Stomach (tissue), 19 donors: ENCODE results near the gene KLK5. TPM values are rescaled to one million over a fixed set of nuclear protein-coding genes. Genes with fewer than 3 reads are reported as not detected.

Source experiments
- DNase-seq, 2 donors: peaks; one replicate each; pipeline versions ENCODE4 v3.0.0 to v3.0.0-alpha.2; 2013 to 2019
- H3K27ac ChIP-seq, 5 donors: fragments of 200-600 bp in 4 of 5; sonication (generic) in 4 of 5; one replicate each; pipeline ENCODE4 v1.5.1; 2013 to 2019; ENCODE audit warnings: mild to moderate bottlenecking in 1 of 5, moderate library complexity in 1 of 5
- H3K27me3 ChIP-seq, 3 donors: fragments of 200-600 bp; sonication (generic); one replicate each; pipeline ENCODE4 v1.5.1; 2017 to 2019; ENCODE audit warnings: mixed run types in 1 of 3
- H3K36me3 ChIP-seq, 4 donors: fragments of 200-600 bp; sonication (generic); 1 replicate in 3 of 4; 2 replicates in 1 of 4; pipeline ENCODE4 v1.5.1; 2016 to 2019
- H3K4me1 ChIP-seq, 4 donors: fragments of 200-600 bp; sonication (generic); one replicate each; pipeline ENCODE4 v1.5.1; 2016 to 2019
- H3K4me3 ChIP-seq, 4 donors: fragments of 200-600 bp; sonication (generic) in 3 of 4; one replicate each; pipeline ENCODE4 v1.5.1; 2016 to 2019; ENCODE audit warnings: mild to moderate bottlenecking in 1 of 4
- H3K9me3 ChIP-seq, 4 donors: fragments of 200-600 bp; sonication (generic); one replicate each; pipeline ENCODE4 v1.5.1; 2016 to 2019
- EP300 ChIP-seq: sonication (generic); formaldehyde crosslinking; IDR thresholded peaks from one replicate; pipeline ENCODE4 v1.6.1; 2017; ENCODE audit warnings: antibody characterized with exemption
- POLR2A ChIP-seq, 4 donors: fragments of 450-650 bp; IDR thresholded peaks; one replicate each; pipeline ENCODE4 v1.6.1; 2016; ENCODE audit warnings: antibody characterized with exemption in 4 of 4, control low read depth in 2 of 4, mild to moderate bottlenecking in 1 of 4, moderate library complexity in 1 of 4
- POLR2AphosphoS5 ChIP-seq, 3 donors: sonication (generic); formaldehyde crosslinking; IDR thresholded peaks; one replicate each; pipeline ENCODE4 v1.6.1; 2016; ENCODE audit warnings: antibody characterized with exemption in 3 of 3
- WGBS, 5 donors: extraction: QIAGEN DNeasy Blood & Tissue Kit in 3 of 5; methylation state at CpG; one replicate each; pipeline versions ENCODE4 v1.1.5 to v1.1.7; 2013 to 2018; 5-methylcytosine and 5-hydroxymethylcytosine counted together
- intact Hi-C: fragments of 100-400 bp; cut with DNase I; formaldehyde crosslinking; loops from one replicate; pipeline ENCODE4 v1.15.1; 2023; ENCODE audit warnings: low total_unique reads
- long read RNA-seq, 10 donors: transcript quantifications; one replicate each; lab custom pipeline, GENCODE V29; 2026
- polyA plus RNA-seq, 3 donors: library from polyadenylated mRNA; stranded (reverse); fragments of 200-250 nt; gene quantifications; one replicate each; pipeline ENCODE4 v1.2.3, GENCODE V29; 2013
- total RNA-seq, 5 donors: library from RNA; depleted of rRNA; stranded (reverse); fragments of >200 nt; gene quantifications; one replicate each; pipeline versions ENCODE4 v1.1.0 to v1.2.3, GENCODE V29; 2014 to 2016
- TF ChIP-seq, protein P1 (sequence below), 7 experiments: fragments of 450-650 bp in 4 of 7; fragments of 200-600 bp in 3 of 7; sonication (generic) in 3 of 7; IDR thresholded peaks; one replicate each; pipeline ENCODE4 v1.5.1; 2016 to 2019; ENCODE audit warnings: antibody characterized with exemption in 7 of 7, control low read depth in 2 of 7, mild to moderate bottlenecking in 1 of 7
- donor health status: healthy with polysubstance abuse.
- donor health status: Bipolar disorder and iron deficiency.
- donor health status: healthy.

Gene KLK5, protein sequence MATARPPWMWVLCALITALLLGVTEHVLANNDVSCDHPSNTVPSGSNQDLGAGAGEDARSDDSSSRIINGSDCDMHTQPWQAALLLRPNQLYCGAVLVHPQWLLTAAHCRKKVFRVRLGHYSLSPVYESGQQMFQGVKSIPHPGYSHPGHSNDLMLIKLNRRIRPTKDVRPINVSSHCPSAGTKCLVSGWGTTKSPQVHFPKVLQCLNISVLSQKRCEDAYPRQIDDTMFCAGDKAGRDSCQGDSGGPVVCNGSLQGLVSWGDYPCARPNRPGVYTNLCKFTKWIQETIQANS
- total RNA-seq (not detected), polyA plus RNA-seq (10 to 100 TPM in 1 of 3 donors, not detected in 2; 10.4 TPM)
- long read RNA-seq, donor 1, partial matches to known transcripts: 0 of 1 reads
- long read RNA-seq, donor 1, other reads (novel, unspliced or antisense): 0 of 1 reads
- long read RNA-seq, donor 2: 0 reads
- long read RNA-seq, donor 3: 0 reads
- long read RNA-seq, donor 4: 0 reads
- long read RNA-seq, donor 5: 0 reads
- long read RNA-seq, donor 6: 0 reads
- long read RNA-seq, donor 7: 0 reads
- long read RNA-seq, donor 8: 0 reads
- long read RNA-seq, donor 9: 0 reads
- long read RNA-seq, donor 10: 0 reads

GRCh38 chr19:50952910-50953309, at the start of gene KLK5:
Gene KLK5, minus strand, starts transcription at chr19:50953038. Its CDS starts 381 bp downstream, at chr19:50952657.
- WGBS, 5 donors: 13 to 19% (median 15%) methylated on average over 6 to 7 of the region's 7 CpGs
- TF ChIP-seq, protein P1, sequence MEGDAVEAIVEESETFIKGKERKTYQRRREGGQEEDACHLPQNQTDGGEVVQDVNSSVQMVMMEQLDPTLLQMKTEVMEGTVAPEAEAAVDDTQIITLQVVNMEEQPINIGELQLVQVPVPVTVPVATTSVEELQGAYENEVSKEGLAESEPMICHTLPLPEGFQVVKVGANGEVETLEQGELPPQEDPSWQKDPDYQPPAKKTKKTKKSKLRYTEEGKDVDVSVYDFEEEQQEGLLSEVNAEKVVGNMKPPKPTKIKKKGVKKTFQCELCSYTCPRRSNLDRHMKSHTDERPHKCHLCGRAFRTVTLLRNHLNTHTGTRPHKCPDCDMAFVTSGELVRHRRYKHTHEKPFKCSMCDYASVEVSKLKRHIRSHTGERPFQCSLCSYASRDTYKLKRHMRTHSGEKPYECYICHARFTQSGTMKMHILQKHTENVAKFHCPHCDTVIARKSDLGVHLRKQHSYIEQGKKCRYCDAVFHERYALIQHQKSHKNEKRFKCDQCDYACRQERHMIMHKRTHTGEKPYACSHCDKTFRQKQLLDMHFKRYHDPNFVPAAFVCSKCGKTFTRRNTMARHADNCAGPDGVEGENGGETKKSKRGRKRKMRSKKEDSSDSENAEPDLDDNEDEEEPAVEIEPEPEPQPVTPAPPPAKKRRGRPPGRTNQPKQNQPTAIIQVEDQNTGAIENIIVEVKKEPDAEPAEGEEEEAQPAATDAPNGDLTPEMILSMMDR (IDR thresholded peaks at IDR 0.05): no peak
- no peak for TF ChIP-seq EP300
- no peak for TF ChIP-seq POLR2A (IDR thresholded peaks at IDR 0.05)
- TF ChIP-seq POLR2AphosphoS5 (IDR thresholded peaks at IDR 0.05): no peak
- Histone ChIP-seq H3K4me1 (no peaks in the 10 kb centered on the region), H3K27ac (no peak within 1 kb of the TSS), H3K9me3 (no peaks in the 10 kb centered on the region), H3K27me3 (peaks cover 0 to 60% (median 11%) of the 10 kb centered on the region in 3 donors), H3K36me3 (no peaks in the 10 kb centered on the region), H3K4me3 (no peak within 1 kb of the TSS)
- intact Hi-C loops: no loop called here
- peak in 1 of 2 donors; percentile 9 for DNase-seq

DNA sequence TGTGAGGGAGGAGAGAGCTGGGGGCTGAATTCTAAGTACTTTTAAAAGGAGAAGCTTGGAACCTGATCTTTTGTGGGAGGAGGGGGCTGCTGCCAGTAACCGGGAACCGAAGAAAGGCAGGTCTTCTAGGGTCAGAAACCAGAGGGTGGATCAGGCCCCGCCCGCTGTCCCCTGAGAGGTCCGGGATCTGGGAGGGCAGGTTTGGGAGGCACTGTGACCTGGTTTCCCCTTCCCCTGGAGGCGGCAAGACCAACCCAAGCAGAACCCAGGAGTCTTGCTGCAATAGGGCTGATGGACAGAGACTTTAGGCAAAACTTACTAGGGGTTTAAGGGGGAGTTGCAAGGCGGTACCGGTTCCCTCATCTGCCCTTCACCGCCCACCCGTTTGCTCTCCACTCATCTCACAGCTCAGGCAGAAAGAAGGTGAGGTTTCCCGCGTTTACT, 49.3 kb upstream of the KLK5 start:
- DNase-seq: no peak
- 21 to 46% (median 35%) methylated on average over 12 of the region's 12 CpGs for WGBS, 5 donors
- peaks cover 0 to 9% (median 0%) of the 10 kb centered on the region in 4 donors for H3K4me1 ChIP-seq
- H3K27me3 ChIP-seq: peaks cover 3 to 74% (median 41%) of the 10 kb centered on the region in 3 donors
- no peak for TF ChIP-seq EP300
- TF ChIP-seq POLR2AphosphoS5 (IDR thresholded peaks at IDR 0.05): no peak
- TF ChIP-seq, protein P1 (IDR thresholded peaks at IDR 0.05): no peak
- TF ChIP-seq POLR2A (IDR thresholded peaks at IDR 0.05): no peak
- no peak overlapping the region for H3K27ac ChIP-seq
- intact Hi-C loops: no loop called here
- peaks cover 0 to 3% (median 0%) of the 10 kb centered on the region in 4 donors for H3K9me3 ChIP-seq
- no peaks in the 10 kb centered on the region for H3K36me3 ChIP-seq
- H3K4me3 ChIP-seq: no peak overlapping the region

- intact Hi-C loops: no loop called here
- peak in 1 of 2 donors; percentile 39 for DNase-seq
- 24 to 38% (median 34%) methylated on average over 6 to 7 of the region's 7 CpGs for whole genome bisulfite sequencing, 5 donors
Measured at GRCh38 chr19:51001515-51001914, 48.7 kb upstream of the KLK5 start, which contains the start of gene KLK8. Gene KLK8, minus strand, starts transcription at chr19:51001604. Its CDS starts 437 bp downstream, at chr19:51001167.

DNA sequence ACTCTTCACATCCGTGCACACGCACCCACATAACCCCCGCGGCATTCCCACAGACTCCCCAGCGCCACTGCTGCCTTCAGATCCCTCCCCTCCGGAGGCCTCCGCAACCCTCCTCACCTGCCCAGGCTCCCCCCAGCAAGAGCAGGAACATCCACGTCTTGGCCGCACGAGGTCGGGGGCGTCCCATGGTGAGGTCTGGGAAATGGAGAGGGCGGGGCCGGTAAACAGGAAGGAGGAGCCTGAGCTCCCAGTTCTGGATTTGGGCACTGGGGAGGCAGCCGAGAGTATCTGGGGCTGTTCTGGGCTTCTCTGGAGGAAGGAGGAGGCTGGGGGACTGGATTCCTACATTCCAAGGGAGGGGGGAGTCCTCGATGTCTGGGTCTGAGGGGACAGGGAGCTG, 48.1 kb upstream of the KLK5 start:
- no peak for DNase-seq
- H3K27me3 ChIP-seq: peaks cover 0 to 74% (median 36%) of the 10 kb centered on the region in 3 donors
- no peak for TF ChIP-seq POLR2A (IDR thresholded peaks at IDR 0.05)
- TF ChIP-seq POLR2AphosphoS5 (IDR thresholded peaks at IDR 0.05): no peak
- TF ChIP-seq, protein P1 (IDR thresholded peaks at IDR 0.05): no peak
- TF ChIP-seq EP300: no peak
- H3K36me3 ChIP-seq: no peaks in the 10 kb centered on the region
- 22 to 34% (median 33%) methylated on average over 15 to 16 of the region's 16 CpGs for WGBS, 5 donors
- H3K9me3 ChIP-seq: peaks cover 0 to 3% (median 0%) of the 10 kb centered on the region in 4 donors
- H3K4me3 ChIP-seq: no peak overlapping the region
- peaks cover 0 to 9% (median 0%) of the 10 kb centered on the region in 4 donors for H3K4me1 ChIP-seq
- intact Hi-C loops: no loop called here
- no peak overlapping the region for H3K27ac ChIP-seq

More at GRCh38 chr19:51001515-51001914, 48.7 kb upstream of the KLK5 start, which contains the start of gene KLK8:
- Histone ChIP-seq H3K4me1 (peaks cover 0 to 9% (median 0%) of the 10 kb centered on the region in 4 donors), H3K36me3 (no peaks in the 10 kb centered on the region), H3K27me3 (peaks cover under 1 to 74% (median 35%) of the 10 kb centered on the region in 3 donors), H3K4me3 (no peak within 1 kb of the TSS), H3K9me3 (peaks cover 0 to 3% (median 0%) of the 10 kb centered on the region in 4 donors), H3K27ac (no peak within 1 kb of the TSS)
- TF ChIP-seq, protein P1 (IDR thresholded peaks at IDR 0.05): no peak
- TF ChIP-seq POLR2A (IDR thresholded peaks at IDR 0.05) (no peak), EP300 (no peak)
